GM10266 (cell line): ENCODE results near the gene RHBDF2.

Experiments
- DNase-seq: peaks from one replicate; pipeline ENCODE4 v3.0.0; 2012; ENCODE audit errors: extremely low spot score
- TF ChIP-seq, protein P1 (sequence below): IDR thresholded peaks from 2 replicates; pipeline ENCODE4 v1.5.1; 2012; ENCODE audit warnings: mild to moderate bottlenecking, low read depth; ENCODE audit not compliant: control insufficient read depth, insufficient read depth; ENCODE audit errors: missing control alignments

The RHBDF2 gene

DNA sequence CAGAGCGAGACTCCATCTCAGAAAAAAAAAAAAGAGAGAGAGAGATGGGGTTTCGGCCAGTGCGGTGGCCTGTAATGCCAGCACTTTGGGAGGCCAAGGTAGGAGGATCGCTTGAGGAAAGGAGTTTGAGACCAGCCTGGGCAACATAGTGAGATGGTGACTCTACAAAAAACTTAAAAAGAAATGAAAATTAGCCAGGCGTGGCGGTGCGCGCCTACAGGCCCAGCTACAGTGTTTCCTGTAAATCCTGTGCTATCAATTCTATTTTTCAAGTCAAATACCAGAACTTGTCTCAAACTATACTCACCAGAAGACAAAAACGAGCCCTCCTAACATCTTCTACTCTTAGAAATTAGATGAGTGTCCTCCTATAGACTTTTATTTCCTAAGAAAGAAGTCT lies 67.5 kb downstream of the RHBDF2 start:
- TF ChIP-seq, protein P1, sequence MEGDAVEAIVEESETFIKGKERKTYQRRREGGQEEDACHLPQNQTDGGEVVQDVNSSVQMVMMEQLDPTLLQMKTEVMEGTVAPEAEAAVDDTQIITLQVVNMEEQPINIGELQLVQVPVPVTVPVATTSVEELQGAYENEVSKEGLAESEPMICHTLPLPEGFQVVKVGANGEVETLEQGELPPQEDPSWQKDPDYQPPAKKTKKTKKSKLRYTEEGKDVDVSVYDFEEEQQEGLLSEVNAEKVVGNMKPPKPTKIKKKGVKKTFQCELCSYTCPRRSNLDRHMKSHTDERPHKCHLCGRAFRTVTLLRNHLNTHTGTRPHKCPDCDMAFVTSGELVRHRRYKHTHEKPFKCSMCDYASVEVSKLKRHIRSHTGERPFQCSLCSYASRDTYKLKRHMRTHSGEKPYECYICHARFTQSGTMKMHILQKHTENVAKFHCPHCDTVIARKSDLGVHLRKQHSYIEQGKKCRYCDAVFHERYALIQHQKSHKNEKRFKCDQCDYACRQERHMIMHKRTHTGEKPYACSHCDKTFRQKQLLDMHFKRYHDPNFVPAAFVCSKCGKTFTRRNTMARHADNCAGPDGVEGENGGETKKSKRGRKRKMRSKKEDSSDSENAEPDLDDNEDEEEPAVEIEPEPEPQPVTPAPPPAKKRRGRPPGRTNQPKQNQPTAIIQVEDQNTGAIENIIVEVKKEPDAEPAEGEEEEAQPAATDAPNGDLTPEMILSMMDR, result no peak
- DNase-seq, result no peak

DNA sequence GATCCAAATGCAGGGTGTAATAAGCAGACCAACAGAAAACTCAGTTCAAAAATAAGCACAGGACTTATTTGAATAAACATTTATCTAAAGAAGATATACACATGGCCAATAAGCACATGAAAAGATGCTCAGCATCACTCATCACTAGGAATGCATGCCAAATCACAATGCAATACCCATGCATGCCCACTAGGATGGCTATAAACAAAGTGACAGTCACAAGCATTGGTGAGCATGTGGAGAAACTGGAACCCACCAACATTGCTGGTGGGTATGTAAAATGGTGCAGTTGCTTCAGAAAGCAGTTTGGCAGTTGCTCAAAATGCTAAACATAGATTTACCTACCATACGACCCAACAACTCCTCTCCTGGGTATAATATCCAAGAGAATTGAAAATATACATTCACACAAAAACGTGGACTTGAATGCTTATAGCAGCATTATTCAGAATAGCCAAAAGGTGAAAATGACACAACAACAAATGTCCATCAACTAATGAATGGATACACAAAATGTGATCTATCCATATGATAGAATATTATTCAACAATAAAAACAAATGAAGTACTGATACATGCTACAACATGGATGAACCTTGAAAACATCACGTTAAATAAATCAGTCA lies 68.4 kb downstream of the RHBDF2 start:
- TF ChIP-seq, protein P1, result no peak
- no peak for DNase-seq

DNA sequence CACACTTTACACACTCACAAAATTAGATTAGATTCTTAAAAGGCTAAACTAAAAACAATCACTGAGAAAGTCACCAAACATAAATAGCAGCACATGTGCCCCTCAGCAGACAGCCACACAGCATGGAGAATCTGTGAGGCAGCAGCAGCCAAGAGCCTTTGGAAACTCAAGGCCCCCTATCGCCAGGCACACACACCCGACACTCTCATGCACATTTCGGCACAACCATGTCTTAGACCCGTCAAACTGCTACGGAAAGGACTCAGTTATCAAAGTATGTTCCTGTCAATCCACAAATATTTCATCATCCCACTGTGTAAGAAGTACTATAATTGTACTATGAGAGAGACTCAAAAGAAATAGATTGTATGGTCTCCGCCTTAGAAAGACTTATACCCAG lies 69.2 kb downstream of the RHBDF2 start:
- TF ChIP-seq, protein P1, result no peak

DNA sequence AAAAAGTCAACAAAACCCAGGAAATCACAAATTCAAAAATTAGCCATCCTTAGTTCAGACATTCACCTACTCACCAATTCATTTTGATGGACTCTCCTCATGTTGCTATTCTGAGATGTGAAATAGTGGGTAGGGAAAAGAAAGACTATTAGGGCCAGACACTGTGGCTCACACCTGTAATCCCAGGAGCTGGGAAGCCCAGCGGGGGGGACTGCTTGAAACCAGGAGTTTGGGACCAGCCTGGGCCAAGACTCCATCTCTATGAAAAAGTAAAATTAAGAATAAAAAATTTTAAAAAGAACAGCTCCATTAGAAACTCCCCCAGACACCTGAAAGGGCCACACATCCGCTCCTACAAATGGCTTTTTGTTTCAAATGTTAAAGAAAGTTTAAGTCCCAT lies 69.7 kb downstream of the RHBDF2 start:
- TF ChIP-seq, protein P1, result no peak
- no peak for DNase-seq

More for the DNA sequence above, 69.2 kb downstream of the RHBDF2 start:
- no peak for DNase-seq

DNA sequence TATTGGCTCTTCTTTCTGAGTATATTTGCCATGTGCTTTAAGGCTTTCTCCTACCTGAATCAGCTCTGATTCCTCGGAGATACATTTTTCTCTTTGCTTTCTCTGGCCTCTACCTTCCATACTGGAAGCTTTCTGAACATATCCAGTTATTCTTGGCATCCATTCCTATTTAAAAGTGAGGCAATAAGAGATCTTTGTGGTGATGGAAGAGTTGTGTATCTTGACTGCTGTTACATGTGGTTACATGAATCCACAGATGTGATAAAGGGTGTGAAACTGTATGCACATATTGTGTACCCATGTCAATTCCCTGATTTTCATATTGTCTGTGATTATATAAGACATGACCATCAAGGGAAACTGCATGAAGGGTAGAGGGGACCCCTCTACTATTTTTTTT lies 72.7 kb downstream of the RHBDF2 start:
- TF ChIP-seq, protein P1, result no peak
- DNase-seq, result no peak

DNA sequence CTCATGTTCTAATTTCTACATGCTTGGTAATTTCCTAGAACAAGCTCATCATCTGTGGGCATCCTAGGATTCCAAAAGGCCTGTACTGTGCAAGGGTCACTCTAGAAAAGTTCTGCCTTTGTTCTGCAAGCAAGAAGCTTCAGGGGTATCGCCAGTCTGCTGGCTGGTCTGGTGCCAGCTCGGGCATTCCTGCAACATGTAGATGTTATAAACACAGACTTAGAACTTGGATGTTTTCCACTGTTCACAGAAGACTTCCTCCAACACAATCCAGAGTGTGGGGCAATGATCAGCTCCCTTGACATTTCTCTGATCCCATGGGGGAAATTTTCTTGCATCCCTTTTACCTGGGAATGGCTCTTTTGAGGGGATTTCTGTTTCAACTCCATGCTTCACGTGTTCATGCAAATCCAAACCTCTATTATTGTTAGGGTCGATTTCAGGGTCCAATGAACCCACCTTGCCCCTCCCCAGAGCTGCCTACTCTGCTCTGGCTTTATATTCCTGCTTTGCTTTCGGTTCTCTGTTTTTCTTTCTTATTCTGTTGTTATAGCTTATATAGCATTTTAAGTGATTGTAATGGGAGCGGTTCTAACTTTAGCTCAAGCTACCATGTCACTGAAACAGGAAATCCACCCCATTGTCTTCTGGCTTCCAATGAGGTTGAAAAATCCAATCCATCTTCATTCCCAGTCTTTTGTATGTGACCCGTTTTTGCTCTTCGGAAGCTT lies 73.6 kb downstream of the RHBDF2 start:
- TF ChIP-seq, protein P1, result no peak
- DNase-seq, result no peak

DNA sequence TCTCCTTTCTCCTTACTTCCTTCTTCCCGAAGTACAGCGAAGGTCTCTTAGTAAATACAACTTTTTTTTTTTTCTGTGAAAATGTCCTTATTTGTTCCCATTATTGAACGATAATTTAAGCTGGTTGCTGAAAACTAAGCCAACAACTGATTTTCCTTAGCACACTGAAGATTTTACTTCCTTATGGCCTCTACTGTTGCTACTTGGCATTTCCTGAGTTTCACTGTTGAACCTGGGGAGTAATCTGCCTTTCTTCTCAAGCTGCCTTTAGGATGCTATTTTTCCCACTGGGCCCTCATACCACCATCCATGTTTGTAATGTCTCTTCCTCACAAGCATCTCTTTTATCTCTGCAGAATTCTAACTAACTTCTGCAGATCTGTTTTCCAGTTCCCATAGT lies 74.4 kb downstream of the RHBDF2 start:
- TF ChIP-seq, protein P1, result no peak
- no peak for DNase-seq
